PC-9 (cell line): Measurements from ENCODE around the gene MCIDAS. TPM values are rescaled to one million over a fixed set of nuclear protein-coding genes. Genes with fewer than 3 reads are reported as not detected.

ENCODE experiments used
- BruUV-seq: library from RNA; stranded (reverse); fragments of 400-500 nt; replicated peaks from 2 replicates; lab custom pipeline; 2021; lab: Mats Ljungman, UMichigan
- CTCF ChIA-PET: fragments of 300-600 bp; sonication (Branson Sonifier 250); formaldehyde crosslinking; loops from one replicate; lab custom pipeline; 2022; ENCODE audit warnings: antibody characterized with exemption; lab: Charles Lee
- POLR2A ChIA-PET: fragments of 300-600 bp; sonication (Branson Sonifier 250); formaldehyde crosslinking; loops from one replicate; lab custom pipeline; 2022; ENCODE audit warnings: antibody characterized with exemption; ENCODE audit not compliant: unreplicated experiment; lab: Charles Lee
- DNase-seq, 2 experiments: peaks; one replicate each; pipeline versions ENCODE4 v3.0.0 to v3.0.0-alpha.2; 2015 to 2022; ENCODE audit warnings: mixed read lengths in 1 of 2
- H2AFZ ChIP-seq: fragments of 200-600 bp; sonication (generic); 2 replicates; pipeline ENCODE4 v1.8.1; 2017; ENCODE audit warnings: antibody characterized with exemption
- H3F3A ChIP-seq: fragments of 200-600 bp; sonication (generic); 2 replicates; pipeline ENCODE4 v1.8.1; 2017; ENCODE audit warnings: antibody characterized with exemption, mild to moderate bottlenecking, low read depth; ENCODE audit not compliant: insufficient read depth
- H3K27ac ChIP-seq: fragments of 200-600 bp; sonication (generic); 2 replicates; pipeline ENCODE4 v1.6.1; 2016; ENCODE audit warnings: mixed run types
- H3K27me3 ChIP-seq: fragments of 200-600 bp; sonication (generic); 2 replicates; pipeline ENCODE4 v1.6.1; 2016; ENCODE audit warnings: low read depth, mixed run types; ENCODE audit not compliant: insufficient read depth
- H3K36me3 ChIP-seq: fragments of 200-600 bp; sonication (generic); 2 replicates; pipeline ENCODE4 v1.6.1; 2016; ENCODE audit warnings: low read depth, mixed run types
- H3K4me1 ChIP-seq: fragments of 200-600 bp; sonication (generic); replicated peaks from 2 replicates; pipeline ENCODE4 v1.6.1; 2016; ENCODE audit warnings: mixed run types; ENCODE audit not compliant: insufficient read depth
- H3K4me2 ChIP-seq: fragments of 200-600 bp; sonication (generic); 2 replicates; pipeline ENCODE4 v1.6.1; 2017; ENCODE audit warnings: mixed run types
- H3K4me3 ChIP-seq: fragments of 200-600 bp; sonication (generic); 2 replicates; pipeline ENCODE4 v1.6.1; 2016; ENCODE audit warnings: mixed run types
- H3K79me2 ChIP-seq: fragments of 200-600 bp; sonication (generic); 2 replicates; pipeline ENCODE4 v1.6.1; 2017; ENCODE audit warnings: low read depth, mixed run types
- H3K9me2 ChIP-seq: fragments of 200-600 bp; sonication (generic); 2 replicates; pipeline ENCODE4 v1.8.1; 2017; ENCODE audit warnings: mild to moderate bottlenecking; ENCODE audit not compliant: insufficient read depth
- H3K9me3 ChIP-seq: fragments of 200-600 bp; sonication (generic); 2 replicates; pipeline ENCODE4 v1.8.1; 2016; ENCODE audit warnings: low read depth; ENCODE audit not compliant: insufficient read depth
- H4K20me1 ChIP-seq: fragments of 200-600 bp; sonication (generic); 2 replicates; pipeline ENCODE4 v1.8.1; 2017; ENCODE audit not compliant: insufficient read depth
- CTCF ChIP-seq: fragments of 200-600 bp; sonication (generic); conservative IDR thresholded peaks from 2 replicates; pipeline ENCODE4 v1.6.1; 2017; ENCODE audit warnings: mixed run types, antibody characterized with exemption, mild to moderate bottlenecking, moderate library complexity
- EZH2 ChIP-seq: fragments of 200-600 bp; sonication (generic); IDR thresholded peaks from 2 replicates; pipeline ENCODE4 v1.8.0; 2017; ENCODE audit warnings: antibody characterized with exemption, low read depth
- intact Hi-C: fragments of 100-400 bp; cut with micrococcal nuclease; formaldehyde crosslinking; loops from one replicate; pipeline ENCODE4 v1.10.0; 2022; ENCODE audit not compliant: unreplicated experiment
- total RNA-seq: library from RNA; stranded (reverse); gene quantifications from 2 replicates; pipeline ENCODE4 v1.2.3, GENCODE V29; 2021

Gene MCIDAS
- total RNA-seq, 1 experiment from 2014 or later, result 1.8 TPM

GRCh38 chr5:55230086-55230629, 3.0 kb upstream of the MCIDAS start:
- H3K9me3 ChIP-seq, result no peaks in the 10 kb centered on the region
- peaks cover 26% of the 10 kb centered on the region for H3F3A ChIP-seq
- no peaks in the 10 kb centered on the region for H4K20me1 ChIP-seq
- POLR2A ChIA-PET, result no interaction called here
- no peaks in the 10 kb centered on the region for H3K36me3 ChIP-seq
- TF ChIP-seq CTCF (no peak), EZH2 (no peak)
- CTCF ChIA-PET, result no interaction called here
- H3K27me3 ChIP-seq, result no peaks in the 10 kb centered on the region
- H3K4me2 ChIP-seq, result peak overlapping the region; percentile 97; the same call in 1 of the 2 replicates
- H3K79me2 ChIP-seq, result no peaks in the 10 kb centered on the region
- intact Hi-C loops, result no loop called here
- H3K27ac ChIP-seq, result no peak overlapping the region
- BruUV-seq, result no TSS peak
- DNase-seq, result no peak
- H3K4me3 ChIP-seq, result no peak overlapping the region
- H3K4me1 ChIP-seq, result peaks cover 23% of the 10 kb centered on the region
- H3K9me2 ChIP-seq, result no peaks in the 10 kb centered on the region
- no peak overlapping the region for H2AFZ ChIP-seq

- Histone ChIP-seq H3K4me1 (peaks cover 14% of the 10 kb centered on the region), H3K9me3 (no peaks in the 10 kb centered on the region), H3K4me2 (peak overlapping the region; percentile 83), H3K79me2 (no peaks in the 10 kb centered on the region), H3F3A (peaks cover 14% of the 10 kb centered on the region; the same call in 1 of the 2 replicates), H3K27ac (no peak overlapping the region), H3K9me2 (no peaks in the 10 kb centered on the region), H2AFZ (peak overlapping the region; percentile 94), H3K27me3 (no peaks in the 10 kb centered on the region), H3K4me3 (peak overlapping the region; percentile 80), H3K36me3 (no peaks in the 10 kb centered on the region), H4K20me1 (no peaks in the 10 kb centered on the region)
- CTCF ChIA-PET, result no interaction called here
- TF ChIP-seq EZH2 (no peak), CTCF (no peak)
- POLR2A ChIA-PET, result no interaction called here
- no peak for DNase-seq
- TSS peak; percentile 26 for BruUV-seq
- intact Hi-C loops, result loop anchor here (2.0 kb wide), 1 partner anchor 55 kb away; the partner anchor contains the start of gene CDC20B
Observed at GRCh38 chr5:55227664-55228430, 732 bp upstream of the MCIDAS start.

- intact Hi-C loops, result loop anchor here (2.0 kb wide), 1 partner anchor 53 kb away; the partner anchor contains the start of gene CDC20B
- Histone ChIP-seq H3K36me3 (no peaks in the 10 kb centered on the region), H2AFZ (peak overlapping the region; percentile 94), H3K79me2 (no peaks in the 10 kb centered on the region), H3K4me1 (peaks cover 12% of the 10 kb centered on the region), H3K27ac (no peak overlapping the region), H3K9me3 (no peaks in the 10 kb centered on the region), H3K27me3 (no peaks in the 10 kb centered on the region), H3F3A (peaks cover 10% of the 10 kb centered on the region; the same call in 1 of the 2 replicates), H3K4me3 (peak overlapping the region; percentile 80), H4K20me1 (no peaks in the 10 kb centered on the region), H3K4me2 (peak overlapping the region; percentile 83), H3K9me2 (no peaks in the 10 kb centered on the region)
- ChIA-PET CTCF (interaction anchor here (0.6 to 0.8 kb wide), 2 partner anchors 42 to 466 kb away, joined by 3 to 4 read pairs; no protein-coding TSS in a partner anchor), POLR2A (no interaction called here)
- no TSS peak for BruUV-seq
- peak; percentile 55 to 65 for DNase-seq
- TF ChIP-seq CTCF, result peak; percentile 80
- no peak for TF ChIP-seq EZH2
Observed at GRCh38 chr5:55226027-55226933, 835 bp downstream of the MCIDAS start.
